Brain microvascular endothelial cell (primary cell): ENCODE measurements around the gene PRKACB.
"Not testable (repeated sequence)": the region's sequence is repeated elsewhere in the genome, so short reads cannot be mapped to it uniquely, and the experiment has no call there.

Source experiments
- DNase-seq: peaks from one replicate; pipeline ENCODE4 v3.0.0-alpha.2; 2020
- H3K27ac ChIP-seq: fragments of 250-450 bp; sonication (Bioruptor Pico); 2 replicates; pipeline ENCODE4 v1.5.1; 2020; ENCODE audit warnings: mild to moderate bottlenecking, moderate library complexity
- H3K27me3 ChIP-seq: fragments of 250-450 bp; sonication (Bioruptor Pico); replicated peaks from 2 replicates; pipeline ENCODE4 v1.5.1; 2020; ENCODE audit warnings: mild to moderate bottlenecking
- H3K36me3 ChIP-seq: fragments of 250-450 bp; sonication (Bioruptor Pico); replicated peaks from 2 replicates; pipeline ENCODE4 v1.5.1; 2020; ENCODE audit warnings: mild to moderate bottlenecking
- H3K4me3 ChIP-seq: 2 replicates; pipeline ENCODE4 v1.5.1; 2011; ENCODE audit warnings: low read depth, mild to moderate bottlenecking, control low read depth, low read length, moderate library complexity
- in situ Hi-C: cut with HindIII; loops from 2 replicates; pipeline ENCODE4 v1.10.0; 2017; ENCODE audit warnings: low sequenced_read_pairs, low pct_ligation_motif_present
- TF ChIP-seq, protein P1 (sequence below): IDR thresholded peaks from 2 replicates; pipeline ENCODE4 v1.5.1; 2011; ENCODE audit warnings: low read depth, mild to moderate bottlenecking, moderate library complexity, low read length, control low read depth, inconsistent platforms; ENCODE audit errors: missing control alignments

PRKACB gene

DNA sequence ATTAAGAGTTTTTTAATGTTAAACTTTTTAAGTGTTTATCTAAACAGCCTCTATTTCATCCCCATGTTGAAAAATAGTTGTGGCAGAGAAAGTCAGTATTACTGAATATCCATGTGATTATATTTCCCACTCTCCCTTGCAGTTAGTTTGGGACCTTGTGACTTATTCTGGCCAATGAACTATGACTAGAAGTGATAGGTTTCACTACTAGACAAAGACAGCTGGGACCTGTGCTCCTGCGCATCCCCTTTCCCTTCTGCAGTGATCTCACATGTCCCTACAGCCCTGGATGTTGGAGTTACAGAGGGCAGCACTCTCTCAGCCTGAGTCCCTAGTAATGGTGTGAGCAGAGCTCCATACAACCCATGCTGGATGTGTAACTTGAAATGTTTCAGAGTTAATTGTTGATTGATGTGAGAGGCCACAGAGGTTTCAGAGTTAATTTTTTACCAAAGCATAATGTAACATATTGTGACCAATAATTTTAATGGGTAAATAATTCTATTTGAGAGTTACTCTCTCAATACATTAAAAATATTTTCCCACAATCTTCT, 138.8 kb downstream of the PRKACB start:
- Histone ChIP-seq H3K4me3 (no peak overlapping the region), H3K36me3 (no peaks in the 10 kb centered on the region), H3K27ac (no peak overlapping the region), H3K27me3 (no peaks in the 10 kb centered on the region)
- TF ChIP-seq, protein P1, sequence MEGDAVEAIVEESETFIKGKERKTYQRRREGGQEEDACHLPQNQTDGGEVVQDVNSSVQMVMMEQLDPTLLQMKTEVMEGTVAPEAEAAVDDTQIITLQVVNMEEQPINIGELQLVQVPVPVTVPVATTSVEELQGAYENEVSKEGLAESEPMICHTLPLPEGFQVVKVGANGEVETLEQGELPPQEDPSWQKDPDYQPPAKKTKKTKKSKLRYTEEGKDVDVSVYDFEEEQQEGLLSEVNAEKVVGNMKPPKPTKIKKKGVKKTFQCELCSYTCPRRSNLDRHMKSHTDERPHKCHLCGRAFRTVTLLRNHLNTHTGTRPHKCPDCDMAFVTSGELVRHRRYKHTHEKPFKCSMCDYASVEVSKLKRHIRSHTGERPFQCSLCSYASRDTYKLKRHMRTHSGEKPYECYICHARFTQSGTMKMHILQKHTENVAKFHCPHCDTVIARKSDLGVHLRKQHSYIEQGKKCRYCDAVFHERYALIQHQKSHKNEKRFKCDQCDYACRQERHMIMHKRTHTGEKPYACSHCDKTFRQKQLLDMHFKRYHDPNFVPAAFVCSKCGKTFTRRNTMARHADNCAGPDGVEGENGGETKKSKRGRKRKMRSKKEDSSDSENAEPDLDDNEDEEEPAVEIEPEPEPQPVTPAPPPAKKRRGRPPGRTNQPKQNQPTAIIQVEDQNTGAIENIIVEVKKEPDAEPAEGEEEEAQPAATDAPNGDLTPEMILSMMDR = no peak
- DNase-seq = no peak
- in situ Hi-C loops = no loop called here

DNA sequence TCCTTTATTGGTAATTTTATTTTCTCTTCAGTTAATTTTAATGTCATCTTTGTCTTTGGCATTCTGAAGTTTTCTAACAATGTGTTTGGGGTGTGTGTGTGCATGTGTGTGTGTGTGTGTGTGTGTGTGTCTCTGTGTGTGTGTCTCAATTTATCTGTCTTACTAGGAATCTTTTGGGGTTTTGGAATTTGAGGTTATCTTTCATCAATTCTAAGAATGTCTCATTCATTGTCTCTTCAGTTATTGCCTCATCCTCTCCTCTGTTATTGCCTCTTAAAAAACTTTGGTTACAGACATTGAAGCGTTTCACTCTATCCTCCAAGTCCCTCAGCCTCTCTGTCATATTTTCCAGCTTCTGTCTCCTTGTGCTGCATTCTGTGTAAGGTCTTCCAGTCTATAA, 139.3 kb downstream of the PRKACB start:
- Histone ChIP-seq H3K27me3 (no peaks in the 10 kb centered on the region), H3K27ac (no peak overlapping the region), H3K4me3 (no peak overlapping the region), H3K36me3 (no peaks in the 10 kb centered on the region)
- TF ChIP-seq, protein P1 = no peak
- in situ Hi-C loops = no loop called here
- DNase-seq = no peak

DNA sequence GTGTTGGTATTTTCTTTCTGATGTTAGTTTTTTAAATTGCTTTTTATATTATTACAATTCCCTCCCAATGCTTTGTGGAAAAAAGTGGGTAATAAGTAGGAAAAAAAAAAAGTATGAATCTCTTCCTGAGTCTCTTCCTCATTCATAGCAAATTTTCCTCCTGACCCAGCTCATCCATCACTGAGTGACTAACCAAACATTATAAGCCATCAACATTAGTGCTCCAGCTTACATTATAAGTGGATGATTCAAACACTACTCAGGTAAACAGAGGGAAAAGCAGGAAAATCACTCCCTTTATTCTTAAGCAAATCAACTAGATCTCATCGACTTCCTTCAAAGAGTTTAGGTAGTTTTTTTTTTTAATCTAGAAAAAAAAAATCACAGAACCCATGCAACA, 142.0 kb downstream of the PRKACB start:
- H3K4me3 ChIP-seq = no peak overlapping the region
- no peak for DNase-seq
- H3K36me3 ChIP-seq = no peaks in the 10 kb centered on the region
- no peaks in the 10 kb centered on the region for H3K27me3 ChIP-seq
- TF ChIP-seq, protein P1 = no peak
- in situ Hi-C loops = no loop called here
- no peak overlapping the region for H3K27ac ChIP-seq

DNA sequence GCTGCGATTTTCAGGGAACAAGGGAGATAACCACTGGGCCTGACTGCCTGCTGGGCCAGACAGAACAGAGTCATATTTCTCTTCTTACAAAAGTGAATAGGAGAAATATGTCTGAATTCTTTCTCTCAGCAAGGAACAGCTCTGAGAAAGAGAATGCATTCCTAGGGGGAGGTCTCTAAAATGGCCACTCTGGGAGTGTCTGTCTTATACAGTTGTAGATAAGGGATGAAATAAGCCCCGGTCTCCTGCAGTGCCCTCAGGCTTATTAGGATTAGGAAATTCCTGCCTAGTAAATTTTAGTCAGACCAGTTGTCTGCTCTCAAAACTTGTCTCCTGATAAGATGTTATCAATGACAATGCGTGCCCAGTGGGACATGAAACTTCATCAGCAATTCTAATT, 143.3 kb downstream of the PRKACB start:
- H3K4me3 ChIP-seq, in situ Hi-C loops, H3K27ac ChIP-seq, DNase-seq, H3K27me3 ChIP-seq, H3K36me3 ChIP-seq: not testable (repeated sequence)
